DMS 273 (cell line): ENCODE results near the gene PTPRD.
A peak's percentile ranks its signal among the peaks of the same experiment; 100 is the strongest.

ENCODE experiments used
- DNase-seq: peaks from one replicate; lab custom pipeline; 2025; ENCODE audit not compliant: unreplicated experiment; lab: John Stamatoyannopoulos, UW

PTPRD gene

DNA sequence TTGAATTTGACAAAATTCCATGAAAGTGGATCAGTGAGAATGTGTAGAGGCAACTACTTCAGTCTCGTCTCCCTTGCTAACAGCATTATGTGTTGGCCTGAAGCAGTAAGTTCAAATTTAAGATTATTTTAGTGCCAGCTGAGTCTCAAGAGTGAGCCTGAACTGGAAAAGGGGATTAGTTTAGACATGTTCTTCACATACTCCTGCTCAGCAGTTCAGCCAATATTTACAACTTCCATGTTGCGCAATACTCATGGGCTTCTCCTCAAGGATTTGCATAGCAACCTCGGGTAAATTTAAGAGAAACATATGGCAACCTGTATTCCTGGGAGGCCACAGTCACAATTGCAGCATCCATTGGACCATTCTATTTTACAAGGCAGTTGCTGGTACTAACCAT is 553.8 kb downstream of the PTPRD start:
- DNase-seq, result peak; percentile 86

DNA sequence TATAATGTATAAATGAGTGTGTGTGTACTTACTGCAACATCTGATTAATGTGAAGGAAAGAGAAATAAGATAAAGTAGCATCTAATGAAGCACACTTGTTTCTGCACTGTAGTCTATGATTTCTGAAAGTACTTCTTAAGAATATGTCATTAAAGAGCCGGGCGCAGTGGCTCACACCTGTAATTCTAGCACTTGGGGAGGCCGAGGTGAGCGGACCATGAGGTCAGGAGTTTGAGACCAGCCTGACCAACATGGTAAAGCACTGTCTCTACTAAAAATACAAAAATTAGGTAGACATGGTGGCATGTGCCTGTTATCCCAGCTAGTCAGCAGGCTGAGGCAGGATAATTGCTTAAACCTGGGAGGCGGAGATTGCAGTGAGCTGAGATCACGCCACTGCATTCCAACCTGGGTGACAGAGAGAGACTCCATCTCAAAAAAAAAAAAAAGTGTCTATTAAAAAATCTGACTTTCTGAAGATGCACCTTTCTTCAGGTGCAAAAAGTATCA is 556.9 kb downstream of the PTPRD start:
- no peak for DNase-seq

DNA sequence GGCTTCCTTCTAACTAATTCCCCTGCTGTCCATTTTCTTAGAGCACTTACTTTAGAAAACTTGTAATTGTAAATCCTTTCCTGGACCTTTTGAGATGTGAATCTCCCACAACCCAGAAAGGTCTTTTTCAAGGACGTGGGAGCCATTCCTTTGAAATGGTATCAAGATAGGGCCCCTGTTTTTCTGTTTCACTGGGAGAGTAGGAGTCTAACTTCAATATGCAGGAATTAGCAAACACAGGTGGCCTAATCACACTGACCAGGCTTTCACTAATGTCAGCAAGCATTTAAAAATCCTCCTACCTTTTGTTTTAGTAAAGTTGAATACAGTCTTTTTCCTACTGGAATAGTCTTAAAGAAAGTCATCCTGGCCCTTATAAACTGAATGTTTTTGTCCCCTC is 558.3 kb downstream of the PTPRD start:
- DNase-seq, result no peak

- DNase-seq, result no peak
These were observed 559.9 kb downstream of the PTPRD start for GRCh38 chr9:10052916-10053315.

- peak; percentile 24 for DNase-seq
These were observed 560.6 kb downstream of the PTPRD start for GRCh38 chr9:10052181-10052580.

DNA sequence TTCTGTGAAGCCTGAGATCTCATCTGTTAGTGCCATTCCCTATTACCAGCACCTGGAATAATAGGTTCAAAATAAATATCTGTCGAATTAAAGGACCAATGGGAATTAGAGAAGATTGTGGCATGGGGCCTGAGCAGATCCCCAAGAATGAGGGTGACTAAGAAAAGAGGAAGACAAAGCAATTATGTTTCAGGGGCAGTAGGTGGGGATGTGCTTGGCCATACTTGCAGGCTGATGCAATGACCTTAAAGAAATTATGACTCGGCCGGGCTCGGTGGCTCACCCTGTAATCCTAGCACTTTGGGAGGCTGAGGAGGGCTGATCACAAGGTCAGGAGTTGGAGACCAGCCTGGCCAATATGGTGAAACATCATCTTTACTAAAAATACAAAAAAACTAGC is 562.8 kb downstream of the PTPRD start:
- DNase-seq, result no peak

DNA sequence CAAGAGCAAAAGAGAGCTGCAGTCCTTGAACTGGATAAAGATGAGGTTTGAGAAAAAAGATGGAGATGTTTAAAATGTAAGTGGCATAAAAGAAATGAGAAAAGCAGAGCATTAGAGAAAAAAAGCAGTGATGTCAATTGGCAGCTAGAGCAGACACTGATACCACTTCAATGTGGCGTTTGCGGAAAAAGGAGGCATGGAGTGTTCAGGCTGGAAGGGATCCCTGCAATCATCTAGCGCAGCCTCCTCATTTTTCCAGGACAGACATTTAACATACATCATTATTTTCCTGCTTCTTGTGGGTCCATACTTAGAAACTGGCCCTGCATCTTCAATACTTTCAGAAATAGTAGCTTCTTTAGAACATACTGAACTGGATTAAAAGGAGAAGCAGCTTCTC is 563.8 kb downstream of the PTPRD start:
- peak; percentile 3 for DNase-seq

GRCh38 chr9:10045598-10045997 is 567.2 kb downstream of the PTPRD start:
- peak; percentile 57 for DNase-seq

- DNase-seq, result peak; percentile 14
These were observed 571.0 kb downstream of the PTPRD start for GRCh38 chr9:10041726-10042229.

- DNase-seq, result no peak
These were observed 576.7 kb downstream of the PTPRD start for GRCh38 chr9:10036095-10036494.

DNA sequence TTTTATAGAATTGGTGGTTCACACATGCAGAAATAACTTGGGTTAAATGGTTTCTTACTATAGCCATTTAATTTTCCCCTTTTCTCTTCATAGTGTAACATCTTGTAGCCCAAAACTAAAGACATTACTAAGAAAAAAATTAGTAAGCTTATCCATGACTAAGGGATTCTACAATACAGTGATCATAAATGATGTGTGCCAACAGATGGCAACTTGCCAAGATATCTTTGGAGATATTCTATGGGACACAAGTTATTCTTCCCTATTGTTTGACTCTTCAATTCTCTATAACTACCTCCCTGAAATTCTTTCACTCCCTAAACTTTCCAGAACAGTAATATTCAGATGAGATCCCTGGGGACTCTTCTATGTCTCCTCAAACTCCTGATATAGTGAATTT is 580.6 kb downstream of the PTPRD start:
- peak; percentile 6 for DNase-seq

DNA sequence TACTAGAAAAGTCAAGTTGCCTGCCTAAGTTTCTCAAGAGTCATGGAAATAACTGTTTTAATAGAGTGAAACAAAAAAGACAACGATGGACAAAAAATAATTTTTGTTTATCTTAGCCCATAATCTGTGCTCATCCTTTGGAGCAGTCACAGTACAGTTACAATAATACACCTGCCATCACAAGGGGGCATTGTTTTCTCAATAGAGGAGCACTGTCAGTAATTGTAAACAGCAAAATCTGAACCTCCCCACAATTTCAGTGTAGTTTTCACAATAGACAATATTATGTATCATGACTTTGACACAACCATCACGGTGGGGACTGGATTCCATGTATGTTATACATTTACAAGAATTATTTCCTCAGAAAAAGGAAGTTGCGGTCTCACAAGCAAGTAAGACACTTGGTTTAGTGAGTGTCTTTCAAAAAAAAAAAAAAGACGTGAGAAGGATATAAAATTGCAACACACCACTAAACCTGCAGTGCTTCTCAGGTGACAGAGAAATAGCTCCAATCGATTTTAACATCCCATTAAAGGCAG is 586.3 kb downstream of the PTPRD start:
- no peak for DNase-seq

- peak; percentile 3 for DNase-seq
These were observed 597.0 kb downstream of the PTPRD start for GRCh38 chr9:10015755-10016154.

DNA sequence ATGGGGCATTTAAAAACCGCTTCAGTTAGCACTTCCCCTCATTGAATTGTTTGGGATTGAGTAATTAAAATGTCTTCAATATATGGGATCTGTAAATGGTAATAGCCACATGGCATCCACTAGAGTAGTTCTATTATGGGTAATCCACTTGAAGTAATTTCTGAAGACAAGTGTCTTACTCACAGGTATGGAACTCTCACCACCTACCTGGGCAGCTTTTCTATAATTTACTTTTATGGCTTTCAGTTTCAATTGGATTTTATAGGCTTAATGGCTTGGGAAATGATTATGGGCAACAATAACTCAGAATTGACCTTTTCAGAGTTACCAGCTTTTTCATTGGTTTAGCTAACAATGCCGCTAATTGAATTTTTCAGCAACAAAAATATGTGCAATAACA is 597.9 kb downstream of the PTPRD start:
- no peak for DNase-seq

DNA sequence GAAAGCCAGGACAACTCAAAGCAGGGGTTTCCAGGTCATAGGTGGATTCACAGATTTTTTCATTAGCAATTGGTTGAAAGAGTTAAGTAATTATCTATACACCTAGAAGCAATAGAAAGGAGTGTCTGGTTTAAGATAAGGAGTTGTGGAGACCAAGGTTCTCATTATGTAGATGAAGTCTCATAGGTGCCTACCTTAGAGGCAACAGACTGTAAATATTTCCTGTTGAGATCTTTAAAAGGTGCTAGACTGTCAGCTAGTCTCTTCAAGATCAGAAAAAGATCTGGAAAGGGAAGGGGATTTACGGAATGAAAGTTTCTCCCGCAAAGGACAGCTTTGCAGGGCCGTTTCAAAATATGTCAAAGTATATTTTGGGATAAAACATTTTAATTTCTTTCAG is 603.4 kb downstream of the PTPRD start:
- no peak for DNase-seq

DNA sequence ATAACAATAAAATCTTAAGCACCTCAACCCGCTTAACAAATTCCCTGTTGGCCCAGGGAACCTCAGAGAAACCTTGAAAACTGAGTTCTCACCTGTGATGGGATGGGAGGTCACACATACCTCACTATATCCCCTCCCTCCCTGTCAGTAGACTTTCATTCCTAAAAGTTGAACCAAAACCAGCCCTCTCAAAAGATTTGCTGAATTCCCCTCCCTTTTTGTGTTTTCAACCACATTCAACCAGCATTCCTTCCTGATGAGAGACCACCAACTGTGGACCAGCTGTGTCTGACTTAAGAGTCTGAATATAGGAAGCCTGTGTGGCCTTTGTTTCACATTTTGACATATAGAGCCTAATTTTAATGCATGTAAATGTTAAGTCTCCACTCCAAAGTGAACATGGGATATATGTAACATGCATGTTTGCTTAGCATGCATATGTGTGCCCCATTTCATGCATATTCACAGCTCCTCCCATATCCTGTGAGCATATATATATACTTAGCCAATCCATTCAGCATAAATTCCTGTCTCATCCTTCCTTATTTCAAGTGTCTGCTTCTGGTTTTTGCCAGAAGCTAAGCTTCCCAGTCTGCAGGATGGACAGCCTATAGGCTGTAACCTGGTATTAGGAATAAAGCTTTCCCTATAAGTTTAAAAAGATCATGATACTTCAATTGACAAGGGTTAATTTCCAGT is 604.6 kb downstream of the PTPRD start:
- peak; percentile 63 for DNase-seq

DNA sequence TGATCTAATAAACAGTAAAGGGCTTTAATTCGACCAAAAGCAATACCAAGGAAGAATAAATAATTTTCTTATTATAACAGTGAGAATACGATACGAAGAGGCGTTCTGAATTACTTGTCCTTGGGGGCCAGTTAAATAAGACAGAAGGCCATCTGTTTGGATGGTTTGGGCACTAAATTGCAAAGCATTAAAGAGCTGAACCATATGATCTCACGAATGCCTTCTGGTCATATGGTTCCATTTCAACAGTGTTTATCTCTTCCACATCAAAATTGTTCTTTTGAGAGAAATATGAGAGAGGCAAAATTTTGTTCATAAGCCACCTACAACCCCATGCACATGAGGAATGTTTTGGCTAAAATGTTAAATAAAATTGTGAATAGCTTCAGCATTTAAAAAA is 605.4 kb downstream of the PTPRD start:
- peak; percentile 83 for DNase-seq

DNA sequence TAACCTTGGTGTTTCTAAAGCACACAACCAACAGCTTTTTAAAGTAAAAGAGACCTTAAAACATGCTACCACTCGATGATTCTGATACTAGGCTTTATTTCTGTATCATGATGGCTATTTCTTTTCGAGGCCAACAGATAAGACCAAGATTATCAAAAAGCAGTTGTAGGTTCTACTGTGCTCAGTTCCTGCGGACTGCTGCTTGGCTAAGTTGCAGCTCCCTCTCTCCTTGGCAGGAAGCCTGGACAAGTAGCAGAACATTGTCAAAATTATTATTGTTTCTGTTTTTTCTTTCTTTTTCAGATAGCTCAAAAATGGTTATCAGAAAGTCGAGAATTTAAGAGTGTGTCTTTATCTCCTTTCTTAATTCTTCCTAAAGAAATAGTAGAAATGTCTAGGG is 607.6 kb downstream of the PTPRD start:
- DNase-seq, result peak; percentile 53

GRCh38 chr9:10003047-10003446 is 609.8 kb downstream of the PTPRD start:
- DNase-seq, result no peak

DNA sequence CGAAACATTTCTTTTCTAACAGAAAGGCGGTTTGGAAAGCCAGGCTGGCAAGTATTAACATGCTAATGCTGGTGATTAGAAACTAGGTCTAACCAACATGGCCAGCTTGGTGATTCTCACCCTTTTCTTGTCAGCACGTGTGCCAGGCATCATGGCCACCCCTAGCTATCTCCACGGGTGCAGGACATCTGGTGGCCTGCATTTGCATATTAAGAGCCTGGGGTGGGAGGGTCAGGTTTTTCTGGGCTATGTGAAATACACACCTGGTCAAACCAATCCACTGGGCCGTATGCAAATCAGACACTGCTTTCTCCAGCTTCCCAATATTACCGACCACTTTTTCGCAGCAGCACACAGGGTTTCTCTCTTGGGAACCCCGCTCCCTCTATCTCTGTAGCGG is 612.1 kb downstream of the PTPRD start:
- DNase-seq, result peak; percentile 85

DNA sequence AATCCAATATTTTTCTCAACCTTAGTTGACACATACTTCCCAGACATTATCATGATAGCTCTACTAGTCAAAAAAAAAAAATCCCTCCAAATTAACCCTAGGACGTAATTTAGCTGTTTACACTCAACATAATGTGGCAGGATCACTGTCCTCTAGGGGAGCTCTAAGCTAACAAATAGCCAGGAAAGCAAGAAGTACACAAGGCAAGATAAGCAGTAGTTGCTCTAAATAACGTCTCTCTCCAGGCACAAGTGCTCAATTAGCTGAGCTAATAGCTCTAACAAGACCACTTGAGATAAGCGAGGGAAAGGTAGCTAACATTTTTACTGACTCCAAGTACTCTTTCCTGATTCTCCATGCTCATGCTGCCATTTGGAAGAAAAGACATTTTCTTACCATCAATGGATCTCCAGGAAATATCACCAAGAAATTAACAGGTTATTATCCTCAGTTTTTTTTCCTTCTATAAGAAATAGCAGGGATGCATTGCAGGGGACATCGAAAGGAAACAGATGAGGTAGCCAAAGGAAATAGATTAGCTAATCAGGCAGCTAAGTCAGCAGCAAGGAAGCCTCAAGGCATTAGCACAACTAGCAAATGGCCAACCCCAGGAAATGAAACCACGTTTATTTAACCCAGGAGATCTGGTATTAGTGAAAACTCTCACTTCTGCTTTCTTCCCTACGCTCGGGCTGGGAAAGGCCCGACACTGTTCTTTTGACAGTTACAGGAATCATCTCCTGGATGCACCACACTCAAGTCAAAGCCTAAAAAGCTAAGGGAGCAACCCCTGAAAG is 614.1 kb downstream of the PTPRD start:
- peak; percentile 75 for DNase-seq

GRCh38 chr9:9997585-9997984 is 615.2 kb downstream of the PTPRD start:
- peak; percentile 17 for DNase-seq
